ENCODE data around the gene GASK1B. TPM values are rescaled to one million over a fixed set of nuclear protein-coding genes. Genes with fewer than 3 reads are reported as not detected.

GASK1B gene
- 1.8 and 2.6 TPM in 2 replicates for total RNA-seq

DNA sequence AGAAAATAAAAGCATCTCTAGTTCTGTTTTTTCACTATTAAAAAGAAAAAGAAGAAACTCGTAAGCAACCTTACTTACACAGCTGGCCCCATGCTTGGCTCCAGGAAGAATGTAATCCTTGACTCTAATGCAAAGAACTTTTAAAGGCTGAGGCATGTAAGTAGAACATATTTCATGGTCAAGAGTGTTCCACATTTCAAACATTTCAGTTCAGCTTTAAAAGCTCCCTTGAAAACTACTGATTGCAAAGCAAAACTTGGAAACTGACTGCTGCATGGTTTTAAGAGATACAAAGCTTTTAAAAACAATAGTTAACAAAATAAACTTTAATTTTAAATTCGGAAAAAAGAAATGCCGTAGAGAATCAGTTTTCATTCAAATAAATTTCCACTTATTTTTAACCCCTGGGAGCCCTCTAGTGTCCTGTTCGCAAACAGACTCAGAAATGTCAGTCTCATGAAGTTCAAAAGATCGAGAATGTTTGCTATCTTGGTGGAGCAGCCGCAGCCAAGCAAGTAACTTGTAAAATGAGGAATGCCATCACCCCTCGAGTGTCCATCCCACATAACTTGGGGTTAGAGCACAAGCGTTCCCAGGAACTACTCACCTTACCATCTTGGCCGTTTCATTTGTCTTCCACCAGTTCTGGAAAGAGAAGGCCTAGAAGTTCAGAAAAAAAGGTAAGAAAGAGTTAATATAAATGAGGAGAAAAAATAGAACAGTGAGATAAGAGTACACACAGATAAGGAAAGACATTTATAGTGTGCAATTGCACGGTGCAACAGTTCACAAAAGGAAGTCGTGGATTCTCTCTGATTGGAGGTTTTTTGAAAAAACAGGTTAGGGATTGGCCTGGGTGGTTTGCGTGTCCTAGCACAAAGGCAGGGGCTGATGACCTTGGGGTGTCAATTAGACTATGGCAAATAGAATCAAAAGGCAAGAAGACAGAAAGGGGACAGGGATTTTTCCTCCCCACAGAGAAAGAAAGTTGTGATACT, at the start of gene GASK1B:
GASK1B (minus strand) TSS at position 765 of the 998 bp plus-strand sequence. CDS start 1,650 bp downstream, outside the sequence.
- no peaks in the 10 kb centered on the region for H3K36me3 ChIP-seq (ENCODE audit: control insufficient read depth, insufficient read depth, low read length)
- H3K27me3 ChIP-seq (ENCODE audit: control insufficient read depth, insufficient read depth, low read length): no peaks in the 10 kb centered on the region
- TF ChIP-seq, protein P1, sequence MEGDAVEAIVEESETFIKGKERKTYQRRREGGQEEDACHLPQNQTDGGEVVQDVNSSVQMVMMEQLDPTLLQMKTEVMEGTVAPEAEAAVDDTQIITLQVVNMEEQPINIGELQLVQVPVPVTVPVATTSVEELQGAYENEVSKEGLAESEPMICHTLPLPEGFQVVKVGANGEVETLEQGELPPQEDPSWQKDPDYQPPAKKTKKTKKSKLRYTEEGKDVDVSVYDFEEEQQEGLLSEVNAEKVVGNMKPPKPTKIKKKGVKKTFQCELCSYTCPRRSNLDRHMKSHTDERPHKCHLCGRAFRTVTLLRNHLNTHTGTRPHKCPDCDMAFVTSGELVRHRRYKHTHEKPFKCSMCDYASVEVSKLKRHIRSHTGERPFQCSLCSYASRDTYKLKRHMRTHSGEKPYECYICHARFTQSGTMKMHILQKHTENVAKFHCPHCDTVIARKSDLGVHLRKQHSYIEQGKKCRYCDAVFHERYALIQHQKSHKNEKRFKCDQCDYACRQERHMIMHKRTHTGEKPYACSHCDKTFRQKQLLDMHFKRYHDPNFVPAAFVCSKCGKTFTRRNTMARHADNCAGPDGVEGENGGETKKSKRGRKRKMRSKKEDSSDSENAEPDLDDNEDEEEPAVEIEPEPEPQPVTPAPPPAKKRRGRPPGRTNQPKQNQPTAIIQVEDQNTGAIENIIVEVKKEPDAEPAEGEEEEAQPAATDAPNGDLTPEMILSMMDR (IDR thresholded peaks at IDR 0.05; ENCODE audit: insufficient read depth, low read length, poor library complexity, severe bottlenecking): peak; percentile 69
- DNase-seq (ENCODE audit: low read depth): no peak
- no peak within 1 kb of the TSS for H3K4me3 ChIP-seq (ENCODE audit: low read depth, low read length)

DNA sequence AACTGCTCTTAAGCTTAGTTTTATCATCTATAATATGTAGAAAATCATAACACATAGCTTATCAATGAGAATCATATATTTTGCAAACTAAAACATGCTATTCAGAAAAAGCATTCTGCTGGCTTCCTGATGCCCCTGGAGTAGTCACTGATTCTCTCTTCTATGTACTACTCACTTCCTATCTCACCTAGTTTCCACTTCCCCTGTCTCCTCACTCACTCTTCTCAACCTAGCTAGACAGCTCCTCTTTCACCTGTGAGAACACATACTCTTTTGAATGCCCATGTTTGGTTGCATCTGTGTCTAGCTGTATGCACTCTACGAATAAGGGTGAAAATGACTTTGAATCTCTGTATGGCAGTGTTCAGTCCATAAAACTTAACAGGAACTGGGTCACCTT, 46.8 kb upstream of the GASK1B start:
- DNase-seq (ENCODE audit: low read depth): no peak
- no peaks in the 10 kb centered on the region for H3K36me3 ChIP-seq (ENCODE audit: control insufficient read depth, insufficient read depth, low read length)
- no peak overlapping the region for H3K4me3 ChIP-seq (ENCODE audit: low read depth, low read length)
- TF ChIP-seq, protein P1 (IDR thresholded peaks at IDR 0.05; ENCODE audit: insufficient read depth, low read length, poor library complexity, severe bottlenecking): no peak
- no peaks in the 10 kb centered on the region for H3K27me3 ChIP-seq (ENCODE audit: control insufficient read depth, insufficient read depth, low read length)

DNA sequence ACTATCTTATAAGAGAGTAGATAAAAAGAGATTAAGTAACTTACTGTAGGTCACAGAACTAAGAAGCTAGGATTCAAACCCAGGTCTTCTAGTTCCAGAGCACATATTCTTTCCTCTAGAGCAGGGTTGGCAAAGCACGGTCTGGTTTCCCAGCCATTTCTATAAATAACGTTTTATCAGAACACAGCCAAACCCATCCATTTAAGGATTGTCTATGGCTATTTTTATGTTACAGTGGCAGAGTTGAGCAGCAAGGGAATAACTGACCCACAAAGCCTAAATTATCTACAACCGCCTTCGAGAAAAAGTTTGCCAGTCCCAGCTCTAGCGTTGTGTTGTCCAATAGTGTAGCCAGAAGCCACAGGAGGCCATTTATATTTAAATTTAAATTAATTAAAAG, 44.9 kb upstream of the GASK1B start:
- no peak overlapping the region for H3K4me3 ChIP-seq (ENCODE audit: low read depth, low read length)
- no peaks in the 10 kb centered on the region for H3K36me3 ChIP-seq (ENCODE audit: control insufficient read depth, insufficient read depth, low read length)
- TF ChIP-seq, protein P1 (IDR thresholded peaks at IDR 0.05; ENCODE audit: insufficient read depth, low read length, poor library complexity, severe bottlenecking): no peak
- DNase-seq (ENCODE audit: low read depth): no peak
- H3K27me3 ChIP-seq (ENCODE audit: control insufficient read depth, insufficient read depth, low read length): no peaks in the 10 kb centered on the region

DNA sequence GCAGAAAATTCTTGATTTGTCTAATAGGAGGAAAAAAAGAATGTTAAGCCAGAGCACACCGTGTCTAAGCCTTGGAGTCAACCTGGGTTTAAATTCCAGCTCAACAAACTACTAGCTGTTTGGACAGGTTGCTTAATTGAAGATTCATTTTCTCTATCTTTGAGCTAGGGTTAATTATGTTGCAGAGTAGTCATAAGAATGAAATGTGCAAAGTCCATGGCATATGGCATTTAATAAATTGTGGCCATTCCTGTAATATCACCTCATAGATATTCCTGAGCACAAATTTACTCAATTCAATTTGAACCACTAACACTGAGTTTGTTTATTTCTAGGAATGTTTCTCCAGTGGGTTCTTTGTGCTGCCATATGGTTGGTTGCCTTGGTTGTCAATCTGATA, 42.0 kb upstream of the GASK1B start:
- no peaks in the 10 kb centered on the region for H3K36me3 ChIP-seq (ENCODE audit: control insufficient read depth, insufficient read depth, low read length)
- no peak overlapping the region for H3K4me3 ChIP-seq (ENCODE audit: low read depth, low read length)
- no peaks in the 10 kb centered on the region for H3K27me3 ChIP-seq (ENCODE audit: control insufficient read depth, insufficient read depth, low read length)
- DNase-seq (ENCODE audit: low read depth): no peak
- TF ChIP-seq, protein P1 (IDR thresholded peaks at IDR 0.05; ENCODE audit: insufficient read depth, low read length, poor library complexity, severe bottlenecking): no peak

DNA sequence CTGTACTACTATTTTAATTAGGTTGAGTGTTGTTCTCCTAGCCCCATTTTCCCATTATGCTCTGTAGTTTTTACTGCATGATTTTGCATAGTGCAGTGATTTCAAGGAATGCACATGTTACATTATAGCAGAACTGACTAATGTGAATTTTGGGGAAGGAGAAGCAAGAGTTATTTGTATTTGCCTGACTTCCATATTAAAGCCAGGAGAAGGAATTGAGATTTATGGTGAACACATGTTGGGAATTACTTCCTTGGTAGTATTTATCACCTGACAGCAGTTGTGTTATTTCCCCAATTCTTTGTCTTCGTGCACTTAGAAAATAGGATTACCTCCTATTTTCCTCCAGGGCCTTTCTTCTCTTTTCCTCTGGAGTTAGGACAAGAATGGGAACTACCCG, 40.6 kb upstream of the GASK1B start:
- H3K36me3 ChIP-seq (ENCODE audit: control insufficient read depth, insufficient read depth, low read length): no peaks in the 10 kb centered on the region
- H3K4me3 ChIP-seq (ENCODE audit: low read depth, low read length): no peak overlapping the region
- no peak for DNase-seq (ENCODE audit: low read depth)
- H3K27me3 ChIP-seq (ENCODE audit: control insufficient read depth, insufficient read depth, low read length): no peaks in the 10 kb centered on the region
- TF ChIP-seq, protein P1 (IDR thresholded peaks at IDR 0.05; ENCODE audit: insufficient read depth, low read length, poor library complexity, severe bottlenecking): no peak
